Epidermal melanocyte (primary cell): ENCODE measurements around the gene CTSE.
"Not testable (repeated sequence)": the region's sequence is repeated elsewhere in the genome, so short reads cannot be mapped to it uniquely, and the experiment has no call there.

Experiments used
- DNase-seq: peaks from one replicate; pipeline ENCODE4 v3.0.0; 2011; ENCODE audit warnings: low spot score; ENCODE audit not compliant: insufficient read length

CTSE gene

GRCh38 chr1:206015071-206015470 lies 8.6 kb downstream of the CTSE start:
- DNase-seq, result no peak

GRCh38 chr1:206014601-206015000 lies 9.1 kb downstream of the CTSE start:
- no peak for DNase-seq

- no peak for DNase-seq
These were observed 10.5 kb downstream of the CTSE start for GRCh38 chr1:206013026-206013795.

- DNase-seq, result no peak
These were observed 11.4 kb downstream of the CTSE start for GRCh38 chr1:206012086-206012859.

GRCh38 chr1:206011057-206011456 lies 12.6 kb downstream of the CTSE start:
- DNase-seq, result no peak

- DNase-seq, result no peak
These were observed 13.6 kb downstream of the CTSE start for GRCh38 chr1:206010060-206010459.

GRCh38 chr1:206006946-206007345 lies 16.7 kb downstream of the CTSE start:
- DNase-seq, result no peak

- DNase-seq, result no peak
These were observed 17.9 kb downstream of the CTSE start for GRCh38 chr1:206005778-206006180.

GRCh38 chr1:206005234-206005633 lies 18.5 kb downstream of the CTSE start:
- no peak for DNase-seq

- DNase-seq, result no peak
These were observed 18.9 kb downstream of the CTSE start for GRCh38 chr1:206004826-206005225.

- DNase-seq, result no peak
These were observed 19.6 kb downstream of the CTSE start for GRCh38 chr1:206003854-206004800.

- no peak for DNase-seq
These were observed 20.6 kb downstream of the CTSE start, which contains the start of gene RAB7B for GRCh38 chr1:206002871-206003801. Gene RAB7B (minus strand): TSS chr1:206003395. CDS start chr1:205994135, 9,260 bp downstream.

- no peak for DNase-seq
These were observed 21.5 kb downstream of the CTSE start for GRCh38 chr1:206002160-206002559.

GRCh38 chr1:206001476-206001888 lies 22.2 kb downstream of the CTSE start:
- DNase-seq, result peak; percentile 56

- no peak for DNase-seq
These were observed 22.9 kb downstream of the CTSE start for GRCh38 chr1:206000641-206001339.

GRCh38 chr1:205998457-205999241 lies 25.0 kb downstream of the CTSE start:
- no peak for DNase-seq

- not testable (repeated sequence) for DNase-seq
These were observed 27.1 kb downstream of the CTSE start for GRCh38 chr1:205996641-205997040.

GRCh38 chr1:205994346-205994745 lies 29.3 kb downstream of the CTSE start:
- peak; percentile 91 for DNase-seq

GRCh38 chr1:205993068-205993467 lies 30.6 kb downstream of the CTSE start:
- DNase-seq, result no peak
